SU-DHL-6 (cell line): ENCODE measurements around the gene DPP6.
A peak's percentile ranks its signal among the peaks of the same experiment; 100 is the strongest.
"Not testable (repeated sequence)": the region's sequence is repeated elsewhere in the genome, so short reads cannot be mapped to it uniquely, and the experiment has no call there.

Experiments used
- H2AFZ ChIP-seq: fragments of 200-600 bp; sonication (generic); 2 replicates; pipeline ENCODE4 v1.6.1; 2014; ENCODE audit warnings: low read depth, mild to moderate bottlenecking, moderate library complexity, mixed read lengths, antibody characterized with exemption, low read length; ENCODE audit not compliant: severe bottlenecking
- H3F3A ChIP-seq: fragments of 200-600 bp; shearing (Covaris generic); 2 replicates; pipeline ENCODE4 v1.6.0; 2016; ENCODE audit warnings: antibody characterized with exemption, mild to moderate bottlenecking; ENCODE audit not compliant: insufficient read depth
- H3K27ac ChIP-seq: fragments of 200-600 bp; sonication (generic); 2 replicates; pipeline ENCODE4 v1.5.1; 2016; ENCODE audit warnings: low read depth, mild to moderate bottlenecking, low read length, moderate library complexity, mixed read lengths
- H3K27me3 ChIP-seq: fragments of 200-600 bp; sonication (generic), shearing (Covaris generic); 2 replicates; pipeline ENCODE4 v1.6.0; 2014; ENCODE audit warnings: mild to moderate bottlenecking, low read length
- H3K36me3 ChIP-seq: fragments of 200-600 bp; sonication (generic); 2 replicates; pipeline ENCODE4 v1.6.1; 2014; ENCODE audit warnings: mild to moderate bottlenecking, low read length, mixed read lengths
- H3K4me2 ChIP-seq: fragments of 300-600, 200-600 bp; shearing (Covaris generic), sonication (generic); 2 replicates; pipeline ENCODE4 v1.6.0; 2014; ENCODE audit warnings: low read length, low read depth, mild to moderate bottlenecking; ENCODE audit not compliant: poor library complexity, severe bottlenecking
- H3K4me3 ChIP-seq: fragments of 200-600 bp; sonication (generic); 2 replicates; pipeline ENCODE4 v1.5.1; 2014; ENCODE audit warnings: antibody characterized with exemption, low read length, mild to moderate bottlenecking, mixed read lengths; ENCODE audit not compliant: insufficient read depth, poor library complexity, severe bottlenecking
- H3K79me2 ChIP-seq: fragments of 200-600 bp; sonication (generic); 2 replicates; pipeline ENCODE4 v1.6.1; 2014; ENCODE audit warnings: mild to moderate bottlenecking, low read length, moderate library complexity; ENCODE audit not compliant: insufficient read depth
- H3K9ac ChIP-seq: fragments of 200-600 bp; sonication (generic); 2 replicates; pipeline ENCODE4 v1.7.0; 2014; ENCODE audit warnings: mild to moderate bottlenecking, low read length
- H3K9me2 ChIP-seq: fragments of 200-600 bp; sonication (generic); replicated peaks from 2 replicates; pipeline ENCODE4 v1.6.1; 2014; ENCODE audit warnings: low read length; ENCODE audit not compliant: insufficient read depth
- H3K9me3 ChIP-seq: fragments of 200-600 bp; sonication (generic); 2 replicates; pipeline ENCODE4 v1.6.1; 2014; ENCODE audit warnings: low read length, mixed read lengths; ENCODE audit not compliant: insufficient read depth
- H4K20me1 ChIP-seq: fragments of 200-600 bp; sonication (generic); 2 replicates; pipeline ENCODE4 v1.6.1; 2014; ENCODE audit warnings: low read depth, mild to moderate bottlenecking, antibody characterized with exemption, low read length, moderate library complexity, mixed read lengths

Gene DPP6

GRCh38 chr7:154123397-154123796 lies 71.2 kb downstream of the DPP6 start:
- H3K27ac ChIP-seq, H2AFZ ChIP-seq, H3K9me3 ChIP-seq, H3K9ac ChIP-seq, H3K36me3 ChIP-seq, H3K27me3 ChIP-seq, H3K9me2 ChIP-seq, H3K4me3 ChIP-seq, H3F3A ChIP-seq, H3K4me2 ChIP-seq, H4K20me1 ChIP-seq, H3K79me2 ChIP-seq: not testable (repeated sequence)

- H2AFZ ChIP-seq, H3K27me3 ChIP-seq, H3K9me2 ChIP-seq, H3K79me2 ChIP-seq, H4K20me1 ChIP-seq, H3K36me3 ChIP-seq, H3K27ac ChIP-seq, H3K9ac ChIP-seq, H3K4me2 ChIP-seq, H3F3A ChIP-seq, H3K9me3 ChIP-seq, H3K4me3 ChIP-seq: not testable (repeated sequence)
Observed at GRCh38 chr7:154129142-154129541, 76.9 kb downstream of the DPP6 start.

- not testable (repeated sequence) for H3K27me3 ChIP-seq, H3K4me2 ChIP-seq, H3F3A ChIP-seq, H2AFZ ChIP-seq, H3K9me3 ChIP-seq, H3K9me2 ChIP-seq, H3K27ac ChIP-seq, H3K79me2 ChIP-seq, H3K4me3 ChIP-seq, H3K9ac ChIP-seq, H3K36me3 ChIP-seq, H4K20me1 ChIP-seq
Observed at GRCh38 chr7:154132617-154133016, 80.4 kb downstream of the DPP6 start.

- not testable (repeated sequence) for H3K4me3 ChIP-seq, H3K36me3 ChIP-seq, H3K9me2 ChIP-seq, H3K27me3 ChIP-seq, H3K9me3 ChIP-seq, H3K4me2 ChIP-seq, H3F3A ChIP-seq, H2AFZ ChIP-seq, H4K20me1 ChIP-seq, H3K9ac ChIP-seq, H3K79me2 ChIP-seq, H3K27ac ChIP-seq
Observed at GRCh38 chr7:154133703-154134277, 81.6 kb downstream of the DPP6 start.

GRCh38 chr7:154134698-154135097 lies 82.5 kb downstream of the DPP6 start:
- H3K4me2 ChIP-seq, H4K20me1 ChIP-seq, H2AFZ ChIP-seq, H3K9me3 ChIP-seq, H3F3A ChIP-seq, H3K36me3 ChIP-seq, H3K9me2 ChIP-seq, H3K79me2 ChIP-seq, H3K9ac ChIP-seq, H3K4me3 ChIP-seq, H3K27ac ChIP-seq, H3K27me3 ChIP-seq: not testable (repeated sequence)

- H3K9ac ChIP-seq, H3F3A ChIP-seq, H3K36me3 ChIP-seq, H3K4me2 ChIP-seq, H3K4me3 ChIP-seq, H3K27me3 ChIP-seq, H3K9me2 ChIP-seq, H3K27ac ChIP-seq, H4K20me1 ChIP-seq, H3K9me3 ChIP-seq, H3K79me2 ChIP-seq: not testable (repeated sequence)
- peak overlapping the region; percentile 39 for H2AFZ ChIP-seq
Observed at GRCh38 chr7:154135646-154136045, 83.4 kb downstream of the DPP6 start.

- H3K9me3 ChIP-seq = not testable (repeated sequence)
Observed at GRCh38 chr7:154145922-154146706, 93.9 kb downstream of the DPP6 start.

GRCh38 chr7:154146707-154147038 lies 94.5 kb downstream of the DPP6 start:
- not testable (repeated sequence) for H3K36me3 ChIP-seq, H4K20me1 ChIP-seq, H3K9me3 ChIP-seq, H3K9ac ChIP-seq, H2AFZ ChIP-seq, H3K27ac ChIP-seq, H3F3A ChIP-seq, H3K4me2 ChIP-seq, H3K4me3 ChIP-seq, H3K79me2 ChIP-seq, H3K9me2 ChIP-seq, H3K27me3 ChIP-seq

More at GRCh38 chr7:154145922-154146706, 93.9 kb downstream of the DPP6 start:
- H4K20me1 ChIP-seq, H3K79me2 ChIP-seq, H3K9ac ChIP-seq, H3K36me3 ChIP-seq, H3K4me2 ChIP-seq, H3K9me2 ChIP-seq, H3F3A ChIP-seq, H3K27me3 ChIP-seq, H3K27ac ChIP-seq, H3K4me3 ChIP-seq, H2AFZ ChIP-seq: not testable (repeated sequence)
